K562 treated with DMSO at 1 percent for 4 hours (cell line): ENCODE data around the gene TMEM255A. TPM values are rescaled to one million over a fixed set of nuclear protein-coding genes. Genes with fewer than 3 reads are reported as not detected.

ENCODE experiments used
- total RNA-seq: library from RNA; unstranded; fragments of 300-600 nt; gene quantifications from 2 replicates; pipeline ENCODE4 v1.2.3, GENCODE V29; 2022; ENCODE audit not compliant: insufficient read depth

Gene TMEM255A
- not detected in 2 replicates for total RNA-seq

DNA sequence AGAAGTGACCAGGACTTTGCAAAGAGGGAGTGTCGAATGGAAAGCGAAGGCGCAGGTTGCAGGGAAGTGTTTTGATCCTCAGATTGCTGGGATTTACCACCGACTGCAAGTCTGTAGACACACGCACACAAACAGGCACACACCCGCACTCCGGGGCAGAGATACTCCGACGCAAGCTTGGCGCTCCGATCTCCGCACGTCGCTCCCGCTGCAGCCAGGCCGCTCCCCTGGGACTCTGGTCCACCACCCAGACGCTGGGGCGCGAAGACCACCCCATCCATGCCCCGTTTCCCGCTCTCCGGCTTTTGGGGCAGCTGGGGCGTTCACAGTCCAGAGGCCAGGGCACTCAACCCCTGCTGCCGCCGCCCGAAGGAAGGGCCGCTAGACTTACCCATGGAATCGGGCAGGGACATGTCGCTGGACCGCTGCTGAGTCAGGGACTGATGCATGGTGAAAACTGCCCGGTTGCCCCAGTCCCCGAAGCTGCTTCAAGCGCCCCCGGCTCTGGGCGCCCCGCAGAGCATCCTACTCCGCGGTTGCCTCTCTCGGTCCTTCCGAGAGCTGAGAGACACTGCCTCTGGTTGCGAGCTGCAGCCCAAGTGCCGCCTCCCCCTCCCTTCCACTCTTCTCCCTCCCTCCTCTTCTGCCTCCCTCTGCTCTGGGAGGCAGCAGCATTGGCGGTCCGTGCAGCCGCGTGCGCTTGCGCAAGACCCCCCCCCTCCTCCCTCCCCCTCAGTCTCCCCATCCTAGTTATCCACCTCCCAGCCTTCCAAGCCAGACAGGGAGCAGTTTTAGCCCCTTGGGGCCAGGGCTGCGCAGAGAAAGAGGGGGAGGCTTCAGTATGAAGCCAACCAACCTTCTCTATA lies at the start of gene TMEM255A:
TMEM255A (minus strand) TSS at position 601 of the 866 bp plus-strand sequence; CDS start at position 449, 152 bp downstream.

GRCh38 chrX:120250522-120251271 lies 60.6 kb downstream of the TMEM255A start, which contains the start of gene ZBTB33:
ZBTB33 (plus strand) TSS chrX:120250812; CDS start chrX:120253416, 2,604 bp downstream.

Other genes with a start within 250 kb of the TMEM255A start
- gene RHOXF2B, start 233.8 kb downstream of the TMEM255A start, total RNA-seq, result 5.6 and 6.5 TPM in 2 replicates
- not detected in 2 replicates for gene RHOXF1, start 195.5 kb downstream of the TMEM255A start, total RNA-seq
- 132 TPM in 2 replicates for gene RHOXF2, start 152.8 kb downstream of the TMEM255A start, total RNA-seq
- gene ZBTB33, start 60.6 kb downstream of the TMEM255A start, total RNA-seq, result 9.8 and 11.5 TPM in 2 replicates
- gene ATP1B4, start 50.6 kb upstream of the TMEM255A start, total RNA-seq, result 0.25 TPM in 1 of 2 replicates, not detected in the other
- gene LAMP2, start 157.8 kb upstream of the TMEM255A start, total RNA-seq, result 71.4 and 75.1 TPM in 2 replicates
- 20.1 and 20.8 TPM in 2 replicates for gene CUL4B, start 249.5 kb upstream of the TMEM255A start, total RNA-seq